Activated T-cell treated with anti-CD3 and anti-CD28 coated beads, Interleukin-2, amount 50 U/mL, for 48 hours (primary cell): ENCODE data around the gene ADAMTS8.
"Not testable (repeated sequence)": the region's sequence is repeated elsewhere in the genome, so short reads cannot be mapped to it uniquely, and the experiment has no call there.

Source experiments
- DNase-seq, 2 experiments: peaks; one replicate each; pipeline ENCODE4 v3.0.0-alpha.2; 2020

Gene ADAMTS8

GRCh38 chr11:130438401-130439159, 10.2 kb upstream of the ADAMTS8 start:
- not testable (repeated sequence) for DNase-seq

GRCh38 chr11:130437848-130438247, 9.4 kb upstream of the ADAMTS8 start:
- no peak for DNase-seq

- DNase-seq = no peak
These were observed 7.8 kb upstream of the ADAMTS8 start for GRCh38 chr11:130436171-130436570.

- no peak for DNase-seq
These were observed 7.3 kb upstream of the ADAMTS8 start for GRCh38 chr11:130435671-130436070.

- DNase-seq = peak; percentile 73 to 77
These were observed 6.3 kb upstream of the ADAMTS8 start for GRCh38 chr11:130434521-130435223.

- no peak for DNase-seq
These were observed 4.9 kb upstream of the ADAMTS8 start for GRCh38 chr11:130433357-130433756.

GRCh38 chr11:130431801-130432200, 3.4 kb upstream of the ADAMTS8 start:
- no peak for DNase-seq

GRCh38 chr11:130431331-130431773, 2.9 kb upstream of the ADAMTS8 start:
- DNase-seq = peak; percentile 79 to 82

GRCh38 chr11:130429983-130430382, 1.6 kb upstream of the ADAMTS8 start:
- DNase-seq = no peak

- DNase-seq = no peak
These were observed 792 bp upstream of the ADAMTS8 start for GRCh38 chr11:130429120-130429681.

GRCh38 chr11:130427581-130428315, 661 bp downstream of the ADAMTS8 start:
- peak in 1 of 2 experiments; percentile 26 for DNase-seq

GRCh38 chr11:130426837-130427341, 1.5 kb downstream of the ADAMTS8 start:
- DNase-seq = no peak

- DNase-seq = no peak
These were observed 2.1 kb downstream of the ADAMTS8 start for GRCh38 chr11:130426223-130426836.

GRCh38 chr11:130425156-130425555, 3.3 kb downstream of the ADAMTS8 start:
- DNase-seq = no peak

- no peak for DNase-seq
These were observed 3.7 kb downstream of the ADAMTS8 start for GRCh38 chr11:130424613-130425140.

GRCh38 chr11:130423541-130424142, 4.8 kb downstream of the ADAMTS8 start:
- DNase-seq = no peak

- DNase-seq = no peak
These were observed 6.0 kb downstream of the ADAMTS8 start for GRCh38 chr11:130422251-130422995.

- no peak for DNase-seq
These were observed 6.7 kb downstream of the ADAMTS8 start for GRCh38 chr11:130421697-130422096.

GRCh38 chr11:130421199-130421585, 7.2 kb downstream of the ADAMTS8 start:
- DNase-seq = no peak

- no peak for DNase-seq
These were observed 7.8 kb downstream of the ADAMTS8 start for GRCh38 chr11:130420478-130421198.
